ENCODE data around the gene DACH1.

DNA sequence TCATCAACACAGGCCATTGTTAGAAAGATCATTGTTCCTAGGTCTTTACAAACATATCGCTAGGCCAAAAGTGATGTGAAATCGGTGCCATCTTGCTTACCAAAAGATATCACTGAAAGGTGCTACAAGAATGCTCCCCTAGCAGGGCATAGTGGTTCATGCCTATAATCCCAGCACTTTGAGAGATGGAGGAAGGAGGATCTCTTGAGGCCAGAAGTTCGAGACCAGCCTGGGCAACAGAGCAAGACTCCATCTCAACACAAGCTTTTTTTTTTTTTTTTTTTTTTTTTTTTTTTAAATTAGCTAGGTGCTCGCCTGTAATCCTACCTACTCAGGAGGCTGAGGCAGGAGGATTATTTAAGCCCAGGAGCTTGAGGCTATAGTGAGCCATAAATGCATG is 92.1 kb downstream of the DACH1 start:
- TF ChIP-seq, protein P1, sequence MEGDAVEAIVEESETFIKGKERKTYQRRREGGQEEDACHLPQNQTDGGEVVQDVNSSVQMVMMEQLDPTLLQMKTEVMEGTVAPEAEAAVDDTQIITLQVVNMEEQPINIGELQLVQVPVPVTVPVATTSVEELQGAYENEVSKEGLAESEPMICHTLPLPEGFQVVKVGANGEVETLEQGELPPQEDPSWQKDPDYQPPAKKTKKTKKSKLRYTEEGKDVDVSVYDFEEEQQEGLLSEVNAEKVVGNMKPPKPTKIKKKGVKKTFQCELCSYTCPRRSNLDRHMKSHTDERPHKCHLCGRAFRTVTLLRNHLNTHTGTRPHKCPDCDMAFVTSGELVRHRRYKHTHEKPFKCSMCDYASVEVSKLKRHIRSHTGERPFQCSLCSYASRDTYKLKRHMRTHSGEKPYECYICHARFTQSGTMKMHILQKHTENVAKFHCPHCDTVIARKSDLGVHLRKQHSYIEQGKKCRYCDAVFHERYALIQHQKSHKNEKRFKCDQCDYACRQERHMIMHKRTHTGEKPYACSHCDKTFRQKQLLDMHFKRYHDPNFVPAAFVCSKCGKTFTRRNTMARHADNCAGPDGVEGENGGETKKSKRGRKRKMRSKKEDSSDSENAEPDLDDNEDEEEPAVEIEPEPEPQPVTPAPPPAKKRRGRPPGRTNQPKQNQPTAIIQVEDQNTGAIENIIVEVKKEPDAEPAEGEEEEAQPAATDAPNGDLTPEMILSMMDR (conservative IDR thresholded peaks at IDR 0.05; ENCODE audit: low read depth, low read length), result no peak
- TF ChIP-seq EZH2 (IDR thresholded peaks at IDR 0.05; ENCODE audit: borderline replicate concordance, low read depth, low read length, poor library complexity, severe bottlenecking), result no peak
